SK-N-DZ (cell line): Measurements from ENCODE around the gene GREM1.

Source experiments
- DNase-seq: peaks from one replicate; pipeline ENCODE4 v3.0.0-alpha.2; 2015; ENCODE audit warnings: low spot score

The GREM1 gene

DNA sequence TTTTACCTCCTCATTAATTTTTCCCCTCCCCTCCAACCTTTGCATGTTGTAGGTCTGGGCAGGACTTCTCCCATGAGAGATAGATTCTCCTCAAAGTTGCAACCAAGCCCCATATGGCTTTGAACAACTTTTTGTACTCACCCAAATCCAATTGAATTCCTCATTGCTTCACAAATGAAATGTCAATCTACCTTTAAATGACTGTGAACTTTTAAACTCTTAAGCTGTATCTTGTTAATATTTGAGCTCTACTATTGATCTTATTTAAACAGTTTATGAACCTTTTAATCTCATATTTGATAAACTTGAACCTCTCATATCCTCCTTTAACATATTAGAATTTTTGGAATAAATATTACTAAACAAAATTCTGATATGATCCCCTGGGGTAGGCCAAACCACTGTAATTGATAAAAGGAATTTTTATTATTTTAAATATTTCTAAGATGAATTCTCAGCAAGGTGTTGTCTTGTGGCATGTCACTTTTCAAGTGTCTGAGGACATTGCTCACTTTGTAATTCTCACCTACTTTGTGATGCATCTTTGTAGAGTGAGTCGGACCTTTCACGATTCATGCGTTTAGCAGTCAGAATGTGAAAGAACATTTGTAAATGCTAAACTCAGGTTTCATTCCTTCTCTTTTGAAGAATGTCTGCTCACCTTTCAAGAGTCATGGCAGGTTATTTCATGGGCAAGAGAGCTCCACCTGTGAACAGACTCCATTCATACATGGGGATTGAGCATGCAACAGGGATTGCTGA, 23.4 kb upstream of the GREM1 start:
- DNase-seq = no peak

GRCh38 chr15:32698773-32699390, 18.9 kb upstream of the GREM1 start:
- no peak for DNase-seq

DNA sequence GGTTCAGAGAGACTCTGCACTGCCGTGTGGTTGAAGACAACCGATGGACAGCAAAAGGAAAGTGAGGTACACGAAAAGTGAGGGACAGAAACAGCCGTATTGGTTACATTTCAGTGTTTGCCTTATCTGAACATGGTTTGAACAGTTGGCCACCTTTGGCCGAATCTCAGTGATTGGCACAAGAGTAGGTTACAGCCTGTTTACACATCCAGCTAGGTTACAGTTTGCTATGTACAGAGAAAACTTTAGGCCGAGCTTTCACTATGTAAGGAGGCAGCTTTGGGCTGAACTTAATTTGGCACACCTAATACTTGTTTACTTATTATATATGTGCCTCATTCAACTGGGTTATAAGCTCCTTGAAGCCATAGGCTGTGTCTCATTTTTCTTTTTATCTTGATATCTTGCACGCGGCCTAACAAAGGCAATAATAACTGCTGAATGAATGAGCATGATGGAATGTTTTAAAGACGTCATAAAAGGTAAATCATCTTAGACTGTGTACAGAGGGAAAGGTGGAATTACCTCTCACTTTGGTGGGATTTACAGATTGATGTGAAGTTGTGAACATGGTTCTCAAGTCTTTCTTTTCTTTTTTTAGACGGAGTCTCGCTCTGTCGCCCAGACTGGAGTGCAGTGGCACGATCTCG, 17.2 kb upstream of the GREM1 start:
- no peak for DNase-seq

DNA sequence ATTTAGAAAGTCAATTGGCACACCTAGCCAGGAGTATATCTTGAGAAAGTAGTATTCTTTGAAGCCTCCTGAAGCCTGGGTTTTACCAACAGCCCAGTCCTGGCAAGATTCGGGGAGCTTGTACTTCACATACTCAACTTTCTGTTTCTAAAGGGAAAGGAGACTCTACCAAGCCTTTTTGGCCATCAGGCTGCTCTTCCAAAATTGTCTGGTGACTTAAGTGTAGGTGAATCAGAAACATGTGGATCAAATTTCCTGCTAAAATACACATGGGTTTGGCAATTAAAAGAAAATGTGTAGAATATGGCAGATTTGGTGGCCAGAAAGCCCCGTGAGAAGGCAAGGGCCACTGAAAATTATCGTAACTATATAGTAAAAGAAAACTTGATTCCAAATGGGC, 15.9 kb upstream of the GREM1 start:
- no peak for DNase-seq

GRCh38 chr15:32704395-32704981, 13.3 kb upstream of the GREM1 start:
- DNase-seq = no peak

- no peak for DNase-seq
Measured at GRCh38 chr15:32705446-32705845, 12.4 kb upstream of the GREM1 start.

DNA sequence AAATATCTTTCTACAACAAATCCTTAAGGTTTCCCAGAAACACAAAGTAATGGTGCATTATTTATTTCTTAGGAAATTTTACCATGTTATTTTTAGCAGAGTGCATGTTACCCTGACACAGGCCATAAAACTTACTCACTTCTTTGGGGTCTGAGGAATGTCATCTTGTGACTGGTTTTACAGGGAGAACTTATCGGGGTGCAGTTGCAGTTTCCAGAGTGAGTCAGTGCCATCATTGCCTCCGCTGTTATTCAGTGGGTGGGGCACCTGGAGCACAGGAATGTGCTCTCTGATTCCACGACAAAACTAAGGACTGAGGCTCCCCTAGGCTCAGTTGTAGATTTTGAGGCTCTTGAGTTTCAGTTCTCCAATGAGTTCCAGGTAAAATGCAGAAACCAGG, 11.1 kb upstream of the GREM1 start:
- DNase-seq = no peak

- DNase-seq = no peak
Measured at GRCh38 chr15:32707436-32707835, 10.4 kb upstream of the GREM1 start.

DNA sequence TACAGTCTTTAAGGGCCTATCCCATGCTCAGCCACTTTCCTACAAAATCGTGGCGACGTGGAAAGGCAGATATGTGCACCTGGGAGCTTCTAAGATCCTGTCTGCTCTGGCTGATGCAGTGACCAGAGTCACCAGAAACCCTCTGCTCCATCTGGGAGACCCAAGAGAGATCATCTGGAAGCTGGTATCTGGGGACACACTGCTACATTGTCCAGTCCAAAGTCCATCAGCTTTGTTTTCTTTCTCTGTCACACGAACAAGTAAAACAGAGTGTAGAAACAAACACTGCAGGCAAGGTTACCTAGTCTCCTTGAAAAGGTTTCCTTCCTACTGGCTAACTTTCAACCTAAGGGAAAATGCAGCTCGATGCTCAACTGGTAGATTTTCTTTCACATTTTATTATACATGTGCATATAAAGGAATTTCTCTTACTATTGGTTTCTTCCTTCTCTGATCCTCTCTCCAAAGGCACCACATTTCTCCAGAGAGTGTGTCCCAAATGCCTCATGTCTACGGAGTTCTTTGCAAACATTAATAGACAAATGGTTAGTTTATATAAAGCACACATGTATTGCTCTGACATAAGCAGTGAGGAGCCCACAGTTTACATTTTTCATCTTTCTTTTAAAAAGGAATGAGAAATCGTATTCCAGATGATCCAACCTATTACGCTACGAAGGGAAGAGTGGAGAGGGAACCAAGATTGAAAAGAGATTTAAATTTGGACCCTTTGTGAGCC, 8.3 kb upstream of the GREM1 start:
- no peak for DNase-seq

- no peak for DNase-seq
Measured at GRCh38 chr15:32715276-32715675, 2.5 kb upstream of the GREM1 start.

GRCh38 chr15:32716216-32716914, 1.4 kb upstream of the GREM1 start:
- DNase-seq = no peak

DNA sequence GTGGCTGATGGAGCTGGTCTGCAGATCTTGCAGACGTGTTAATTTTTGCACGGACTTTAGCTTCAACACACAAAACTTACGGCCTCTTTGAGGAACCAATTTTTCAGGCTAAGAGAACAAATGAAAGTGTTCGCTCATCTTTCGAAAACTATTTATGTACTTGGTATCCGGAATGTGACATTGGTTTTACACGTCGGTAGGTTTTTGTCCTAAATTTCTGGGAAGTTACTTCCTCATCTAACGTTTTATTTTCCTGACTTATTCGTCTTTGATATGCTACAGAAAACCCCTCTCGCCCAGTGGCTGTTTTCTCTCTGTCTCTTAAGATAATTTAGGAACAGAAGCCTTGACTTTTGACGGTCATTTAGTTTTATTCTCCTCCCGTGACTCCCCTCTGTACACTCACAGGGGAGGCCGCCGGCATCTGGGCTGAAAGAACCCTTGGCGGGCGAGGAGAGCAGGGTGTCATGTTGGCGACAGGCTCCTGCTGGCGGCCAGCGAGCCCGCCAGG, 834 bp upstream of the GREM1 start:
- no peak for DNase-seq

- no peak for DNase-seq
Measured at GRCh38 chr15:32718227-32718820, 520 bp downstream of the GREM1 start.

DNA sequence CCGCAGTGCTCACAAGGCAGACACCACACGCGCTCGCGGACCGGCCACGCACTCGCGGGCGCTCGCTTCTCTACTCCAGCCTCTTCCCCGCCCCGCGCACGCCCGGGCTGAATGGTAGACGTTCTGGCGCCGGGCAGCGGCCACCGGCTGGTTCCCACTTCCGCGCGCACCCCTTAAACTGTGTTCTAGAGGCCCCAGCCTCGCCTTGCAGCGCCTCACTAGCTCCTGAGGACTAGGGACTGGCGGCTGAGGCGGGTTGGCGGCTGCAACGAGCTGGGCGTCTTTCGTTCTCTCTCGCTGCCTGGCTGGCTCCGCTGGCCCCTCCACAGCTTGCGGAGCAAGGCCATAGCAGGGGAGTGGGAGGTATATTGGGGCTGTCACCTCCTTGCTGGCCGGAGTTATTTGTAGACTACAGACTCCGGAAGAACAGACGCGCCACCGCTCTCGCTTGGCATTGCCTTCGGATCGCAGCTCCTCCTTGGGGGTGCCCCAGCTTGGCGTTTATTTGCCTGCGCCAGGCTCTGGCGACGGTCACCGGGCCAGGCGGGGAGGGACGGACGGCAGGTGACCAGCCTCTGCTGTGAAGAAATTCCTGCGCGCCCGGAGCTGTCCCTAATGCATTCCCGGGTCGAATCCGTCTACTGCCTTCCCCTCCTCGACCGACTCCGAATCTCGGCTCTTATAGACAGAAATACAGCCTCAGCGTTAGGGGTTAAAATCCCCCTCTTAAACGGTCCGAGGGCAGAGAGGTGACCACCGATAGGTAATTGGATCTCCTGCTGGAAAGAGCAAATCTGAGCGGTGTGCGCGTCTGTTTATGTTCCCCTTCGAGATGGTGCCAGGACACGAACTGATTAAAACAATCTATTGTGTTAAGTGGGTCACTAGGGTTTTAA, 1.3 kb downstream of the GREM1 start:
- no peak for DNase-seq

- DNase-seq = no peak
Measured at GRCh38 chr15:32721596-32721995, 3.8 kb downstream of the GREM1 start.

GRCh38 chr15:32722136-32722535, 4.3 kb downstream of the GREM1 start:
- DNase-seq = no peak

GRCh38 chr15:32723171-32723948, 5.6 kb downstream of the GREM1 start:
- DNase-seq = no peak

GRCh38 chr15:32729700-32730395, 12.0 kb downstream of the GREM1 start:
- no peak for DNase-seq
